Measurements from ENCODE around the gene ZNF106.

The ZNF106 gene

GRCh38 chr15:42404461-42405235 lies 86.3 kb downstream of the ZNF106 start:
- no peak for DNase-seq

DNA sequence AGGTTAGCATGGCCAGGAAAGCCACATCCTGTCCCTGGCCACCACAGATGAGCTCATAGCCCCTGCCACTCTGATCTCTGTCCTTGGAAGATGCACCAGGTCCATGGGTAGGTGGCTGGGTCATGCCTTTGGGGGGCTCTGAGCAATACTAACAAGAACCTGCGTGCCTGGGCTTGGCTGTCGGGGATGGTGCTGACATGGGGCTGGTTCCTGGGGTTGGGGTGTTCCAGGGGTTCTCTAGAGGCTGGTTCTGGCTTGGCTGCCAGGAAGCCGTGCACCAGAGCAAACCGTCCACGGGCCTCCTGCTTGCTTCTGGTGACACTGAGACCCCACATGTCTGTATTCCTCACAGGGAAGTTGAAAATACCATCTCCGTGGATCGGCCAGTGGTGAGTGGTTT lies 87.6 kb downstream of the ZNF106 start:
- DNase-seq: no peak

GRCh38 chr15:42402455-42403205 lies 88.3 kb downstream of the ZNF106 start:
- no peak for DNase-seq

- DNase-seq: no peak
Measured at GRCh38 chr15:42401544-42402454, 89.1 kb downstream of the ZNF106 start.

- no peak for DNase-seq
Measured at GRCh38 chr15:42395838-42396237, 95.1 kb downstream of the ZNF106 start.

GRCh38 chr15:42394106-42394505 lies 96.8 kb downstream of the ZNF106 start:
- DNase-seq: no peak

- DNase-seq: no peak
Measured at GRCh38 chr15:42392309-42393024, 98.5 kb downstream of the ZNF106 start.

DNA sequence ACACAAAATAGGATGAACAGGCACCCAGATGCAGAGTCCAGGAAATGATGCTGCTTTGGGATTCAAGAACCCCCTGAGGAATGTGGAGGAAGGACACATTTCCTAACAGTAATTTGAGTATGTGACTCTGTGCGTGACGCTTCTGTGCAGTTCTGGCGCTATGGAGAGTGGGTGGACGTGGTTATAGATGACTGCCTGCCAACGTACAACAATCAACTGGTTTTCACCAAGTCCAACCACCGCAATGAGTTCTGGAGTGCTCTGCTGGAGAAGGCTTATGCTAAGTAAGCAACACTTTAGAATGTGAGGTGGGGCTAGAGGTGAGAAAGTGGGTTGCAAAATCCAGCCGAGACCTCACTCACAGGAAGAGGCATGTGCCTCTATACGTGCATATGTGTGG lies 103.3 kb downstream of the ZNF106 start:
- DNase-seq: no peak

DNA sequence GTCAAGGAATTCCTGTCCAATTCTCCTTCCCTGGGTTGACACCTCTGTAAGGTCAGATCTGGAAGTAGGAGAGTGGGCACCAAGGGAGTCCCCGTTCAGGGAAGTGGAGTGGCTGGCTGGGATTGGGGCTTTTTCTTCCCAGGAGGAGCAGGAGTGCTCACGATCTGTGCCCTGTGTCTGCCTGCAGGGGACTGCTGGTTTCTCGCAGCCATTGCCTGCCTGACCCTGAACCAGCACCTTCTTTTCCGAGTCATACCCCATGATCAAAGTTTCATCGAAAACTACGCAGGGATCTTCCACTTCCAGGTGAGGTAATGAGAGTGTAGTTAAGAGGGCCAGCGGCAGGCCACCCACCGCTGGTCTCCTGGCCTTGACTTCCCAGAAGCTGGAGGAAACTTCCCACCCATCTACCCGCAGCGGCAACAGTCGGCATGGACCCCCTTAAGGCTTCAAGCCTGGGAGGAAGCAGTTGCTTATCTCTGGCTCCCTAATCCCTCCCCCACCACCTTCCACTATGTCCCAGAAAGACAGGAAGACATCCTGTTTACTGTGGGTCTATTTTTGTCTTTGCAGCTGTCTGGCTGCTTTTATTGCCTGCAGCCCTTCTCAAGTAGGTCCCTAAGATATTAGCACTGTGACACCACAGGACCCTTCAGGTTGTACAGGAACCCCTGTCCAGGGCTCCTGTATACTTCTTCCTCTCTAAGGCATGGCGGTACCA lies 104.8 kb downstream of the ZNF106 start:
- DNase-seq: no peak

DNA sequence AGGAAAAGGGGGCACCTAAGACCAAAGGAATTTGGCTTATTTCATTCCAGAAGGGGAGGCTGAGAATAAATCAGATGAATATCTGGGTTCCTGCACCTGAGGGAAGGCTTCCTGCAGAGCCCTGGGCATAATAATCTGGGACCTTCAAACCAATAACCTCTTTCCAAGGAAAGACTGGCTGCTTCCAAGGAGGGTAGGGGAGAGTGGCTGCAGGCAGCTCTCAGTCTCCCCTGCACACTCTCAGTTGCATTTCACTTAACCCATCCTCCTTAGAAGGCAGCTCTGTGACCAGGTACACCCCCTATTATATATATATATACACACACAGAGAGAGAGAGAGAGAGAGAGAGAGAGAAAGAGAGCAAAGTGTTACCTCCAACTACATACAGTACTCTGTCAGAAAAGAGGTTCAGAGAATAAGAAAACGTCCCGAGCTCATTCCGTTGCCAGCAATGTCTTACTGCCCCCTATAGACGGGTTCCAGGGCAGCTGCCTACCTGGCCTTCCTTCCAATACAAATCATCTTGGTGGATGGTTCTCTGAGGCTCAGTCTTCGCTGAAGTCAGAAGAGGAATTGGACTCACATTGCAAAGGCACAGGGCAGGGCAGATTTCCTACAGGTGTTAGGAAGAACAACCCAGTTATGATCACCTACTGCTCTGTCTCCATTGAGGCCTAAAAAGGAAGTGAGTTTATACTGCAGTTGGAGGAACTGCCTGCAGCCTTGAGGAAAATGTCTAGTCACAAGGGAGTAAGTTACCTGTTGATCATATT lies 105.5 kb downstream of the ZNF106 start:
- DNase-seq: peak; percentile 57

DNA sequence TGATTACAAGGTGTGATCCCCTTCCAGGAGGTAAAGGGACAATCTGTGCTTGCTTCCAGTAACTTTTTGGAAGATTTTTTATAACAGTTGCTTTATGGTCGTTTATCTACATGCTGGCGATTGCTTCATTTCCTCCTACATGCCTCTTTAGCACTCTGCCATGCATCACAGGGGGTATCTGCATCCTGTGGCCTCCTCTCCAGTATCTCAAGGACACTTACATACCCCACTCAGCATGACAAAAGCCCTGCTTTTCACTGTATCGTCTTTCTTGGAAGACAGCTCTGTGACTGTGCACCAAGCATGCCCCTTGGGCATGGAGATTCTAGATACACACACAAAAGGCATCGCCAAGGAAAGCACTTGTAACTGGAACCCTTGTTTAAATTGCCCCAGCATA lies 106.3 kb downstream of the ZNF106 start:
- DNase-seq: no peak

GRCh38 chr15:42378011-42378410 lies 112.9 kb downstream of the ZNF106 start:
- no peak for DNase-seq

DNA sequence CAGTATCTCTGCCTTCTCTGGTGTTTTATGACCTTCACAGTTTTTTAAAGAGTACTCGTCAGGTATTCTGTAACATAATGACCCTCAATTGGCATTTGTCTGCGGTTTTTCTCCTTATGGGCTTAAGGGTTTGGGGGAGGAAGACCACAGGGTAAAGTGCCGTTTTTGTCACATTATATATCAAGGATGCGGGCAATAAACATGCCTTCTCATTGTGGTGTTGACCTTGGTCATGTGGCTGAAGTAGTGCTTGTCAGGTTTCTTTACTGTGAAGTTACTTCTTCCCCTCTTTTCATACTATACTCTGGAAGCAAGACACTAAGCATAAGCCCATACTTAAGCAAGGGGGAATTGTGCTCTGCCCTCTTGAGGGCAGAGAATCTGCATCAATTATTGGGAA lies 115.0 kb downstream of the ZNF106 start:
- no peak for DNase-seq

DNA sequence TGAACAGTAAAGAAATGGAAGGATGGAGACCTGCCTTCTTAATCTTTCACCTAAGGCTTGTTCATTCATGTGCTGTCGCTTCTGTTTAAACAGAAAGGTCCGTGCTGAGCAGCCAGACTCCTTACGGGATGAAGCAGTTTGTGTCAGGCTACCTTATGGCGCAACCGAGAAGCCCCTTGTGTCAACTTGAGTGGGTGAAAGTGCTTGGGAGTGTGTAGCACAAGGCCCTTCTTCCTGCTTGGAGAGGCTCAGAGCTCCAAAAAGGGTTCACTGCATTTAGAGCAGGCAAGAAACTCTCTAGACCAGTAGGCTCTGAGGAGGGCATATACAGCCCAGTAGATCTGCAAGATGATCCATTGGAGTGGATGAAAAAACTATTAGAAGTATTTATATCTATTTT lies 115.7 kb downstream of the ZNF106 start:
- DNase-seq: no peak

DNA sequence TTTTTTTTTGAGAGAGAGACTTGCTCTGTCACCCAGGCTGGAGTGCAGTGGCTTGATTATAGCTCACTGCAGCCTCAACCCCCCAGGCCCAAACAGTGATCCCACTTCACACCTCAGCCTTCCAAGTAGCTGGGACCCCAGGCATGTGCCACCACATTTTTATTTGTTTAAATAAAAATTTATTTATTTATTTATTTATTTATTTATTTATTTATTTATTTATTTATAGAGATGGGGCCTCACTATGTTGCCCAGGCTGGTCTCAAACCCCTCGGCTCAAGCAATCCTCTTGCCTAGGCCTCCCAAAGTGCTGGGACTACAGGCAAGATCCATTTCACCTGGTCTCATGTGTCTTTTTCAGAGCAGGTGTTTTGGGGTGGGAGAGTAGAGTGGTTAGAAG lies 116.1 kb downstream of the ZNF106 start:
- DNase-seq: no peak

DNA sequence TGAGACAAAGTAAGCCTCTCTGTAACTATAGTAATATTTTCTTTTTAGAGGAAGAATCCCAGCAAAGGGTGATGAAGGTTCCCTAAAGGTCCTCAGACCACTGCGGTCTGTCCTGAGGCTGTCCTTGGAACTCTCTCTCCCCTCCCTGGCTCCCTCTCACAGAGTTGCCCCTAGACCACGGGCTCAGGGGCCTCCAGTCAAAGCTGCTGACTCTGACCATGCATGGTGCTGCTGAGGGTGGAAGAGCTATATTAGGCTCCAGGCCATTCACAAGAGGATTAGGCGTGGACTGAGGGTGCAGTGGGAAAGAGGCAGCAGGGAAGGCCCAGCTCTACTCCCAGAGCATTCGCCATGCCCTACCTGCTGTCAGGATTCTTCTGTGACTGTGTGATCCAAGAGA lies 117.0 kb downstream of the ZNF106 start:
- no peak for DNase-seq

DNA sequence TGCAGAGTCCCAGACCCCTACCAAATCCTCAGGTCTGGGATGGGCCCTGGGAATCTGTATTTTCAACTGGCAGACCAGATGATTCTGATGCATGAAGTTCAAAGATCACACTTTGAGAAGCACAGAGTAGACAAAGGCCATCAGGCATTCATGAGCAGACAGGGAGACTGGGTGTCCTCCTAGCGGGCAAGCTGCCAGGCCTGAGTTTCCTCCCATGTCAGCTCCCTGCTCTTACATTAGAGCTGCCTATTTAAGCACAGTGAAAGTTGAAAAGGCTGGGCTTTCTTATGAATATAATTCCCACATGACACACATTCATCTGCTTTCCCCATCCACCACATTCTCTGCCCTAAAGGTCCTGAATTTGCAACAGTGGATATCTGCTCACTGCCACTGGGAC lies 117.7 kb downstream of the ZNF106 start:
- DNase-seq: no peak

DNA sequence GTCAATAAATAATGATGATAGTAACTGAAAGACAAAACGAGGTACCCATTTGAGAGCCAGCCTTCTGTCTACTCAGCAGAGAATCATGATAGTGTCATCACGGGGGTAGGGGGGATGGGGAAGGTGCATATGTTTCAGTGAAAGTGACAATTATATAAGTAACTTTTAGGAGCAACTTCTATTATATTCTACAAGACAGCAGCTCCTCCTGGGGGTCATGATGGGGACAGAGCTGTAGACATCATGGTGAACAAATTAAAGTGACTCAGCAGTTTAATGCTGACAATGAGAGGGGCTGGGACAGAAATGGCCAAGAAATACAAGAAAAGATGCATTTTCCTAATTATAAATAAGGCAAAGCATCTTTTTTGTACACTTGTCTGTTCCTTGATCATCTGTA lies 119.8 kb downstream of the ZNF106 start:
- DNase-seq: peak; percentile 50

DNA sequence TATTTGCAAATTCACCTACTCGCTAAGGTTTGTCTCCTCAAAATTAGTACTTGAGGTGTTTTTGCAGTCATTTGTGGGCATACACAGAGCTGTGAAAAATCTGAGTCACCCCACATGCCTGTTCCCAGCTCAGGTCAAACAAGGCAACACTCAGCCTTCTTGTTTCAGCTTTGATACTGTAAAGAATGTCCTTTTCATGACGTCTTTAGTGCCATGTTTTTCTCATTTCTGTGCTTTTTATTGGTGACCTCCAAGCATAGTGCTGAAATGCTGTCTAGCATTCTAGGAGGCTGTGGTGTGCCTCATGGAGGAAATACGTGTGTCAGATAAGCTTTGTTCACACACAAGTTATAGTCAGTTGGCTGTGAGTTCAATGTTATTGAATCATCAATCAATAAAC lies 122.8 kb downstream of the ZNF106 start:
- DNase-seq: no peak

DNA sequence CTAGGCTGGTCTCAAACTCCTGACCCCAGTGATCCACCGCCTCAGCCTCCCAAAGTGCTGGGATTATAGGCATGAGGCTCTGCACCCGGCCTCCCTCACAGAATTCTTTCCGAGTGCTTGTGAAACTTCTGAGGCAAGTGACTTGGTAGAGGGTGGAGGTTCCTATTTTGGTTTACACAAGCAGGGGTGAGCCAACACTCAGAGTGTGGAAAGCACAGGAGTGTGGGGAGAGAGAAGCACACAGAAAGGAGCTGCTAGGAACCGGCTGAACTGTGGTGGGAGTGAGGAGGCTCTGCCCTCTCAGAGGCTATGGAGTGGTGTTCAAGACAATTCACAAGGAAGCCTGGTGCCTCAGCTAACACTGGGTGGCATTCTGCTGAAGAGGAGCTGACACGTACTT lies 123.9 kb downstream of the ZNF106 start:
- DNase-seq: no peak

- no peak for DNase-seq
Measured at GRCh38 chr15:42365921-42366550, 124.9 kb downstream of the ZNF106 start.
